Measurements from ENCODE around the gene SLTM. TPM values are rescaled to one million over a fixed set of nuclear protein-coding genes. Genes with fewer than 3 reads are reported as not detected.
A peak's percentile ranks its signal among the peaks of the same experiment; 100 is the strongest.

SLTM gene
- total and polyA plus RNA-seq, 12 donors = 33.4 to 74.8 (median 44.4) TPM

- no peak overlapping the region for H3K27ac ChIP-seq
- DNase-seq (no peak), ATAC-seq (no peak)
- H3K36me3 ChIP-seq = no peaks in the 10 kb centered on the region
- TF ChIP-seq CTCF (IDR thresholded peaks at IDR 0.05) = no peak
- no peaks in the 10 kb centered on the region for H3K4me1 ChIP-seq
- no peak overlapping the region for H3K4me3 ChIP-seq
- intact Hi-C loops (cut with DNase I) = no loop called here
- no peaks in the 10 kb centered on the region for H3K9me3 ChIP-seq
- 90 to 91% methylated on average over 8 of the region's 8 CpGs for WGBS, 2 donors
- H3K27me3 ChIP-seq = no peaks in the 10 kb centered on the region
These were observed 29.4 kb upstream of the SLTM start for GRCh38 chr15:58962662-58963565.

GRCh38 chr15:58962136-58962535 is 28.7 kb upstream of the SLTM start:
- Histone ChIP-seq H3K36me3 (no peaks in the 10 kb centered on the region), H3K27ac (no peak overlapping the region), H3K9me3 (no peaks in the 10 kb centered on the region), H3K27me3 (no peaks in the 10 kb centered on the region), H3K4me1 (no peaks in the 10 kb centered on the region), H3K4me3 (no peak overlapping the region)
- DNase-seq (no peak), ATAC-seq (no peak)
- TF ChIP-seq CTCF (IDR thresholded peaks at IDR 0.05) = no peak
- intact Hi-C loops (cut with DNase I) = no loop called here
- 93 to 94% methylated on average over 1 of the region's 1 CpG for WGBS, 2 donors

- WGBS, 2 donors = 92 to 95% methylated on average over 4 of the region's 4 CpGs
- Histone ChIP-seq H3K4me3 (no peak overlapping the region), H3K27ac (no peak overlapping the region), H3K9me3 (no peaks in the 10 kb centered on the region), H3K36me3 (no peaks in the 10 kb centered on the region), H3K27me3 (no peaks in the 10 kb centered on the region), H3K4me1 (no peaks in the 10 kb centered on the region)
- DNase-seq (no peak), ATAC-seq (no peak)
- TF ChIP-seq CTCF (IDR thresholded peaks at IDR 0.05) = no peak
- intact Hi-C loops (cut with DNase I) = no loop called here
These were observed 25.3 kb upstream of the SLTM start for GRCh38 chr15:58958811-58959210.

GRCh38 chr15:58957101-58957973 is 23.9 kb upstream of the SLTM start:
- no peak overlapping the region for H3K27ac ChIP-seq
- no peaks in the 10 kb centered on the region for H3K27me3 ChIP-seq
- DNase-seq (peak in 1 of 2 donors; percentile 63), ATAC-seq (peak in 7 of 8 donors; percentile 28 to 72 (median 65))
- WGBS, 2 donors = 28 to 30% methylated on average over 8 of the region's 8 CpGs
- H3K4me1 ChIP-seq = peaks cover 0 to 6% (median 0%) of the 10 kb centered on the region in 9 donors
- peak; percentile 61 to 81 (median 78) for TF ChIP-seq CTCF (IDR thresholded peaks at IDR 0.05)
- H3K36me3 ChIP-seq = no peaks in the 10 kb centered on the region
- intact Hi-C loops (cut with DNase I) = no loop called here
- H3K9me3 ChIP-seq = no peaks in the 10 kb centered on the region
- H3K4me3 ChIP-seq = no peak overlapping the region

Data from heart right ventricle (tissue), 16 donors.